NCI-H748 (cell line): ENCODE results near the gene G3BP1.
"Not testable (repeated sequence)": the region's sequence is repeated elsewhere in the genome, so short reads cannot be mapped to it uniquely, and the experiment has no call there.

Source experiments
- DNase-seq: peaks from one replicate; lab custom pipeline; 2025; ENCODE audit not compliant: unreplicated experiment; lab: John Stamatoyannopoulos, UW

Gene G3BP1

GRCh38 chr5:151751593-151751992 lies 20.2 kb upstream of the G3BP1 start:
- no peak for DNase-seq

DNA sequence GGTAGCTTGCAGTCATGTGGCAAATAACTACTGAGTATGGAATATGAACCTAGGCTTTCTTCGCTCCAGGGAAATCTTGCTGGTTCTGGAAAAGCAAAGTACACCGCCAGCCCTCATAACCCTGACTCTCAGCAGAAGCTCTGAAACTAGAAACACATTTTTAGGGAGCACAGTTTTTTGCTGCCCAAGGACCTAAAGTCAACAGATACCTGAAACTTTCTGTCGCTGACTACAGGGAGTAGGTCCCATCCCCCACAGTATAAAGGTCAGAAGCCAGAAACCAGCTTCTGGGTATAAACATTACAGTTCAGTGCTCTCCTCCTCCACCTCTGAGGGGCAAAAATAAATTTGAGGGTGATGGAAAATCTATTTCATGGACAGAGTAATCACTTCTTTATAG lies 16.4 kb upstream of the G3BP1 start:
- DNase-seq: no peak

GRCh38 chr5:151757233-151758140 lies 14.3 kb upstream of the G3BP1 start:
- DNase-seq: no peak

- peak; percentile 73 for DNase-seq
Measured at GRCh38 chr5:151758141-151758429, 13.7 kb upstream of the G3BP1 start.

- DNase-seq: peak; percentile 91
Measured at GRCh38 chr5:151758430-151759241, 13.1 kb upstream of the G3BP1 start, which contains the start of gene ATOX1. Gene ATOX1, minus strand, starts transcription at chr5:151758631. Its CDS starts 80 bp downstream, at chr5:151758551.

GRCh38 chr5:151764801-151765200 lies 7.0 kb upstream of the G3BP1 start:
- DNase-seq: no peak

DNA sequence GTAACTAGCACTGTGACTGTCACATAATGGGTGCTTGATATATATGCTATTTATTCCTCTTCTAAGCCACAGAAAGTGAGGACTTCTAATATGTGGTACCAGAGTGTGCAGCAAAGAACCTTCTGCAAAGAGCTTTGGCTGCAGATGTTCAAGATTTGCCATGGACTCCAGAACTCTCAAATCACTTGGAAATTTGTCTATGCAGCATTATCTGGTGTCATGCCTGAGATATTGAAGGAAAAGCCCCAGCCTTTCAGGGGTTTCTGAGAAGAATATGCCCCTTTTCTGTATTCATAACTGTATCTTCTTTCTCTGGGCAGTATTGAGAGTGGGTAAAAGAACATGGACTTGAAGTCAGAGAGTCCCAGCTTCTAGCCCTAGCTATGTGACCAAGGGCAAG lies 4.8 kb upstream of the G3BP1 start:
- DNase-seq: no peak

- peak; percentile 85 for DNase-seq
Measured at GRCh38 chr5:151770383-151771258, 1.1 kb upstream of the G3BP1 start.

DNA sequence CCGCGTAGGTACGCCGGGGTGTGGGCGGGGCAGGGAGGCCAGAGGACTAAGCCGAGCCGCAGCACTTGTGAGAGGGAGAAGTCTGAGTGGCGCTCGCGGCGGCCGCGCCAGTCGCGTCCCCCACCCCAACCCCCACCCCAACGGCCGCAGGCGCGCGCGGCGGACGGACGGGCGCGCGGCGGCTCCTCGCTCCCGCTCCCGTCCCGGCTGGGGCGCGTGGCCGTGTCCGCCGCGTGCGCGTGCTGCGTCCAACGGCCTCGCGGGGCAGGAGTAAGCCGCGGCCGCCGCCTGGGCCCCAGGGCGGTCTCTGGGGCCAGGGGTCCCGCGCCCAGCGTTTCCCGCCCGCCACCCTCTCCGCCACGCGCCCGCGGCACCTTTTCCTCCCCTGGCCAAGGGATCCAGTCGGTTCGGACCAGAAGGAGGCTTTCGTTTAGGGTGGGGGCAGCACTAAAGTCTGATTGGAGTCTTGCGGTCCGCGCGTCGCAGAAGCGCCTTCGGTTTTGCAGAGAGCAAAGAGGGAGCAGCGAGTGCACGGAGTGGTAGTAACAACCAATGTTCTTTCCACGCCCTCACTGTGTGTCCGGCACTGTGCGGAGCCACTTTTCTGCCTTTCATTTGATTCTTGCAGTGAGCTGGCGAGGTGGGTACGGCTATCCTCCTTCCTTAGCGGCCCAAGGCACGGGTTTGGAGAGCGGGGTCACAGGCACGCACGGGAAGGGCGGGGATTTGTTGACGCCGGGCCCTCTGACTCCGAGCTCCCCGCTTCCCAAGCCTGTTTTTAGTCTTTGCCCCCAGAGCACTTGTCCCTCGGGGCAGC lies 483 bp downstream of the G3BP1 start:
- DNase-seq: peak; percentile 70

DNA sequence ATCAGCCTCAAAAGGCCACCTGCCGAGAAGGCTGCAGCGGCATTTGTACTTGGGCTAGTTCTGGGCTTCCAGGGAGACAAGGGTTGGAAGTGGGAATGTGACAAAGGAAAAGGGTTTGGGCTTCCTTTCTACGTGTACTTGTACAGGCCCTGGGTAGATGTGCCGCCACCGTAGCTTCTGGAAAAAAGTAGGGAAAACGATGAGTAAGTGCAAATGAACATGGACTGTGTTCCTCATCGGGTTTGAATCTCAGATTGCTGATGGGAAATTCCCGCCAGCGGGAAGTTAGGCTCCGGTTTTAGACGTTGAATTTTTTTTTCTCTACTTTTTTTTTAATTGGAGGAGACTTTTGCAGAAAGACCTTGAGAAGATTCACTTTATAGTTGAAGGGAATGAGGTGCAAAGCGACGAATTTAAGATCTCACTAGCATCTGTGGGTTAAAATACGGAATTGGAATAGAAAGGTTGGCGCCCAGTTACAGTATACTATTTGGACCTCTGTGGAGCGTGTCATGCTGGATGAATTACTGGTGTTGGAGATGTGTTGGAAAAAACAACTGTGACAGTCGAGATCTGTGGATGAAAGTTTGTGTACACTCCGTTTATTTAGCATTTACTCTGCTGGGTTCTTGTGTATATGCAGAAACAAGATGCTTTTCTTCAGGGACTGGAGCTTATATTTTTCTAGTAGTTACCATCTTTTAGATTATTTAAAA lies 1.2 kb downstream of the G3BP1 start:
- peak; percentile 70 for DNase-seq

DNA sequence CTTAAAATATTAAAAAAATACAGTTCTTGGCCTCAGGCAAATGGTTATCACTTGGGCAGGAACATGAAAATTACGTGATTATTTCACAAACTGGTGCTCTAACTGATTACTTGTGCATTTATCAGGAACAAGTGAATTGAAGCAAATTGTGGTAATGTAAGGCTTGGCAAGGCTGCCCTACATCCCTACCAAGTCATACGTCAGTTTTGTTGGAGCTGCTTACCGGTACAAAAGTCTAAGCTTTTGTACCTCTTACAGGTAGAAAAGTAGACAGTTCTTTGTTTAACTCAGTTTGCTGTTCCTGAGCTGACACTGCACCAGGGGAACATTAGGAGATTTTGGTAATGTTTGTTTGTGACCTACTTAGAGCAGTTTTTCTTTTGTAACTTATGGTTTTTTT lies 2.2 kb downstream of the G3BP1 start:
- DNase-seq: peak; percentile 10

- no peak for DNase-seq
Measured at GRCh38 chr5:151775025-151775606, 3.4 kb downstream of the G3BP1 start.

DNA sequence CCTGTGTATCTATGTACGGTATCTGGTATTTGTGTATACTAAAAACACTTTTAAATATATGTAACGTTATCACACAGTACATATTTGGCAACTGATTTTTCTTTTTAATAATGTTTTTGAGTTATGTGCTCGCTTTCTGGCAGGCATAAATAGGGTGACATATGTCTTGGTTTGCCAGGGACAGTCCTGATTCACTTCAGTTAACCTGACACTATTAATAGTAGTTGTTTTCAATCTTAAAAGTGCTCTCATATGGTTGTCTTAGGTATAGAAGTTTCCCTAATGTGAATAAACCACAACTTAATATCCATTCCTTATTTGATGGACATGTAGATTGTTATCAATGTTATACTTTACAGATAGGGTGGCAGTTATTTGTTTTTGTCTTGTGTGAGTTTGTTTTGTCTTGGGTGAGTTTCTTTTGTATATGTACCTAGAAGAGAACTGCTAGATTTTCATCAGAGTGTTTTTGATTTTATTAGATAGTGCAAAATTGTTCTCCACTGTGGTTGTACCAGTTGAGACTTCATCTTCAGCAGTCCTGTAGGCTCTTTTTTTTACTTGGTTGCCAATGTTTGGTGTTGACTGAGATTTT lies 7.9 kb downstream of the G3BP1 start:
- no peak for DNase-seq

GRCh38 chr5:151780348-151780747 lies 8.6 kb downstream of the G3BP1 start:
- DNase-seq: no peak

DNA sequence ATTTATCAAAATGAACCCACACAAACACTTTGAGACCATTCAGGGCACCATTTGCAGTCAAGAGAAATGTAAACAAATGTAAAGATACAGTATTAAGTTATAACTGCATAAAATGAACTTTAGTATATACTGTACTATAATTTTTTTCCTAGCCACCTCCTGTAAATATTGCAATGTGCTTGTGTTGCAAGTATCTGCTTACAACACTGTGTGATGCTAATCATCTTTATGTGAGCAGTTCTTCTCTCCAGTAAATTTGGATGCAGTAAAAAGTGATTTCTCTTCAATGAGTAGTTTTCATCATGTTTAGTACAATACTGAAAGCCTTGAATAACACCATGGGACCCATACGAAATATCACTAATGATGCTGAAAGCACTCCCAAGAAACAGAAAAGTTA lies 9.4 kb downstream of the G3BP1 start:
- no peak for DNase-seq

- not testable (repeated sequence) for DNase-seq
Measured at GRCh38 chr5:151783664-151784063, 11.9 kb downstream of the G3BP1 start.

- DNase-seq: no peak
Measured at GRCh38 chr5:151784141-151784540, 12.4 kb downstream of the G3BP1 start.

- DNase-seq: no peak
Measured at GRCh38 chr5:151786468-151786867, 14.7 kb downstream of the G3BP1 start.

DNA sequence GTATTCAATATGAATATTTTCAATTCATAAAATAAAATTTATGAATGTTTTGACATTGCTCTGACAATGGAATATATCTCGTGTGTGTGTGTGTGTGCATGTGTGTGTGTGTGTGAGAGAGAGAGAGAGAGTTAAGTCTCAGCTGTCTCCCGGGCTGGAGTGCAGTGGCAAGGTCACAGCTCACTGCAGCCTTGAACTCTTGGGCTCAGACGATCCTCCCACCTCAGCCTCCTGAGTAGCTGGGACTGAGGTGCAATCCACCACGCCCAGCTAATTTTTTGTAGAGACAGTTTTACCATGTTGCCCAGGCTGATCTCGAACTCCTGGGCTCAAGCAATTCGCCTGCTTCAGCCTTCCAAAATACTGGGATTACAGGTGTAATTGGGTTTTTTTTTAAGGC lies 16.1 kb downstream of the G3BP1 start:
- no peak for DNase-seq
